HepG2 (cell line): Measurements from ENCODE around the gene ACOXL. TPM values are rescaled to one million over a fixed set of nuclear protein-coding genes. Genes with fewer than 3 reads are reported as not detected.
A peak's percentile ranks its signal among the peaks of the same experiment; 100 is the strongest.

Experiments
- HHEX ChIP-seq: IDR thresholded peaks from 2 replicates; pipeline ENCODE4 v1.6.1; 2016; ENCODE audit warnings: control low read depth
- HOXD1 ChIP-seq: sonication (generic); formaldehyde crosslinking; IDR thresholded peaks from 2 replicates; pipeline ENCODE4 v1.5.0; 2020; ENCODE audit warnings: missing genetic modification reagents
- NFKBIZ ChIP-seq: IDR thresholded peaks from 2 replicates; pipeline ENCODE4 v1.6.1; 2018; ENCODE audit warnings: missing genetic modification reagents, missing compliant biosample characterization
- NFYB ChIP-seq: sonication (generic); formaldehyde crosslinking; IDR thresholded peaks from 2 replicates; pipeline ENCODE4 v1.4.0; 2020; ENCODE audit warnings: missing genetic modification reagents
- PAX8 ChIP-seq: sonication (generic); formaldehyde crosslinking; IDR thresholded peaks from 2 replicates; pipeline ENCODE4 v1.8.0; 2022; ENCODE audit warnings: mild to moderate bottlenecking, missing genetic modification reagents, borderline replicate concordance
- SP140L ChIP-seq: sonication (generic); formaldehyde crosslinking; IDR thresholded peaks from 2 replicates; pipeline ENCODE4 v1.4.0; 2020; ENCODE audit warnings: missing genetic modification reagents, borderline replicate concordance
- SRY ChIP-seq: sonication (generic); formaldehyde crosslinking; IDR thresholded peaks from 2 replicates; pipeline ENCODE4 v1.8.0; 2022; ENCODE audit warnings: mild to moderate bottlenecking, missing genetic modification reagents
- ZBTB7A ChIP-seq: sonication (generic); formaldehyde crosslinking; IDR thresholded peaks from 2 replicates; pipeline ENCODE4 v1.8.0; 2022; ENCODE audit warnings: mild to moderate bottlenecking, missing genetic modification reagents
- ZNF713 ChIP-seq: sonication (generic); formaldehyde crosslinking; IDR thresholded peaks from 2 replicates; pipeline ENCODE4 v1.4.0; 2020; ENCODE audit warnings: mild to moderate bottlenecking, missing genetic modification reagents
- polyA plus RNA-seq, 8 experiments: library from polyadenylated mRNA; depleted of rRNA in 3 of 8; stranded (reverse) in 7 of 8; unstranded in 1 of 8; fragments of >200 nt; fragmentation: Illumina TruSeq in 4 of 8; extraction: Trizol in 4 of 8; gene quantifications; 2 replicates each; pipeline versions ENCODE4 v1.2.1 to v1.2.3, GENCODE V29; 2011 to 2016; ENCODE audit warnings: low read depth in 4 of 8, missing spikeins in 1 of 8, mixed read lengths in 1 of 8; ENCODE audit not compliant: insufficient read depth in 1 of 8
- total RNA-seq, 5 experiments: library from RNA; depleted of rRNA; stranded (reverse); fragments of >200 nt; fragmentation: Illumina TruSeq; extraction: Trizol; gene quantifications; 2 replicates each; pipeline ENCODE4 v1.2.3, GENCODE V29; 2016; ENCODE audit warnings: low read depth in 1 of 5
- TF ChIP-seq, protein P1 (sequence below): sonication (generic); formaldehyde crosslinking; IDR thresholded peaks from 2 replicates; pipeline ENCODE4 v1.4.0; 2020; ENCODE audit warnings: mild to moderate bottlenecking, missing genetic modification reagents, borderline replicate concordance
- TF ChIP-seq, protein P2 (sequence below): sonication (generic); formaldehyde crosslinking; IDR thresholded peaks from 2 replicates; pipeline ENCODE4 v1.4.0; 2020; ENCODE audit warnings: mild to moderate bottlenecking, low read depth, missing genetic modification reagents
- TF ChIP-seq, protein P3 (sequence below): sonication (generic); formaldehyde crosslinking; IDR thresholded peaks from 2 replicates; pipeline ENCODE4 v1.8.1; 2022; ENCODE audit warnings: mild to moderate bottlenecking, missing genetic modification reagents
- TF ChIP-seq, protein P4 (sequence below): sonication (generic); formaldehyde crosslinking; IDR thresholded peaks from 2 replicates; pipeline ENCODE4 v1.4.0; 2020; ENCODE audit warnings: missing genetic modification reagents
- TF ChIP-seq, protein P5 (sequence below): sonication (generic); formaldehyde crosslinking; IDR thresholded peaks from 2 replicates; pipeline ENCODE4 v1.8.1; 2023; ENCODE audit warnings: mild to moderate bottlenecking, missing genetic modification reagents
- TF ChIP-seq, protein P6 (sequence below): sonication (generic); formaldehyde crosslinking; IDR thresholded peaks from 2 replicates; pipeline ENCODE4 v1.5.0; 2020; ENCODE audit warnings: missing genetic modification reagents

The ACOXL gene
- total and polyA plus RNA-seq, 2 of the 13 experiments (the other 11 are each of a cell fraction or from before 2014, with no cell fraction given) = not detected

DNA sequence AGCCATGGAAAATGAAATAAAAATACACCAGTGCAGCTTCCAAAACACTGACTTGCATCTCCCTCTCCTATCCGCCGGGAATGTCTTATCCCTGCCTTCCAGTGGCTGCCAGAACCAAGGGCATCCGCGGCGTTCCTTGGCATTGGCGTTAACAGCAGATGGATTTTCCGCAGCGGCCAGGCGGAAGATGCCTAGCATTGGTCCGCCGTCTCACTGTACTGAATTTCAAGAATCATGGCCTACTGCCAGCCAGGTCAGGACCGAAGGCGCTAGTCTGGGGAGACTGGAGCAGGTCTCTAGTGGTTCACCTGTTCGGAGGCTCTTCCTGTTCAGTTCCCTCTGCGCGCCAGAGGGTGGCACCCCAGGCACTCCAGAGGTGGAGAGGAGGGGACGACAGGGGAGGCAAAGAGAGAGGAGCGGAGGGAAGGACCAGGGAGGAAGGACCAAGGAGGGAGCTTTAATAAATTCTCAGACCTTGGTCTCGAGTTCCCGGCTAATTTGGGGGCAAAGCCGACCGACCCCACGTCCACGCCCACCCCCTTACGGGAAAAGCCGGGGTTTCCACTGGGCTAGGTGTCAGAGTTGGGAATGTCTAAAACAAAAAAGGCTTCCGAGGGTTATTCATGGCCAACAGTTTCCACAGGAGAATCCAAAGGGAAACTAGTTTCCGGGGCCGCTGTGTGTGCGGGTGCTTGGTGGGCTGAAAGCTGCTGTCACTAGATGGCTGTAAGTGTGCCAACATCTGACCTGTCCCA, 384.6 kb downstream of the ACOXL start (continued):
- TF ChIP-seq, protein P1, sequence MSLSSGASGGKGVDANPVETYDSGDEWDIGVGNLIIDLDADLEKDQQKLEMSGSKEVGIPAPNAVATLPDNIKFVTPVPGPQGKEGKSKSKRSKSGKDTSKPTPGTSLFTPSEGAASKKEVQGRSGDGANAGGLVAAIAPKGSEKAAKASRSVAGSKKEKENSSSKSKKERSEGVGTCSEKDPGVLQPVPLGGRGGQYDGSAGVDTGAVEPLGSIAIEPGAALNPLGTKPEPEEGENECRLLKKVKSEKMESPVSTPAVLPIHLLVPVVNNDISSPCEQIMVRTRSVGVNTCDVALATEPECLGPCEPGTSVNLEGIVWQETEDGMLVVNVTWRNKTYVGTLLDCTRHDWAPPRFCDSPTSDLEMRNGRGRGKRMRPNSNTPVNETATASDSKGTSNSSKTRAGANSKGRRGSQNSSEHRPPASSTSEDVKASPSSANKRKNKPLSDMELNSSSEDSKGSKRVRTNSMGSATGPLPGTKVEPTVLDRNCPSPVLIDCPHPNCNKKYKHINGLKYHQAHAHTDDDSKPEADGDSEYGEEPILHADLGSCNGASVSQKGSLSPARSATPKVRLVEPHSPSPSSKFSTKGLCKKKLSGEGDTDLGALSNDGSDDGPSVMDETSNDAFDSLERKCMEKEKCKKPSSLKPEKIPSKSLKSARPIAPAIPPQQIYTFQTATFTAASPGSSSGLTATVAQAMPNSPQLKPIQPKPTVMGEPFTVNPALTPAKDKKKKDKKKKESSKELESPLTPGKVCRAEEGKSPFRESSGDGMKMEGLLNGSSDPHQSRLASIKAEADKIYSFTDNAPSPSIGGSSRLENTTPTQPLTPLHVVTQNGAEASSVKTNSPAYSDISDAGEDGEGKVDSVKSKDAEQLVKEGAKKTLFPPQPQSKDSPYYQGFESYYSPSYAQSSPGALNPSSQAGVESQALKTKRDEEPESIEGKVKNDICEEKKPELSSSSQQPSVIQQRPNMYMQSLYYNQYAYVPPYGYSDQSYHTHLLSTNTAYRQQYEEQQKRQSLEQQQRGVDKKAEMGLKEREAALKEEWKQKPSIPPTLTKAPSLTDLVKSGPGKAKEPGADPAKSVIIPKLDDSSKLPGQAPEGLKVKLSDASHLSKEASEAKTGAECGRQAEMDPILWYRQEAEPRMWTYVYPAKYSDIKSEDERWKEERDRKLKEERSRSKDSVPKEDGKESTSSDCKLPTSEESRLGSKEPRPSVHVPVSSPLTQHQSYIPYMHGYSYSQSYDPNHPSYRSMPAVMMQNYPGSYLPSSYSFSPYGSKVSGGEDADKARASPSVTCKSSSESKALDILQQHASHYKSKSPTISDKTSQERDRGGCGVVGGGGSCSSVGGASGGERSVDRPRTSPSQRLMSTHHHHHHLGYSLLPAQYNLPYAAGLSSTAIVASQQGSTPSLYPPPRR (CRISPR knock-in tag) = no peak
- TF ChIP-seq, protein P2, sequence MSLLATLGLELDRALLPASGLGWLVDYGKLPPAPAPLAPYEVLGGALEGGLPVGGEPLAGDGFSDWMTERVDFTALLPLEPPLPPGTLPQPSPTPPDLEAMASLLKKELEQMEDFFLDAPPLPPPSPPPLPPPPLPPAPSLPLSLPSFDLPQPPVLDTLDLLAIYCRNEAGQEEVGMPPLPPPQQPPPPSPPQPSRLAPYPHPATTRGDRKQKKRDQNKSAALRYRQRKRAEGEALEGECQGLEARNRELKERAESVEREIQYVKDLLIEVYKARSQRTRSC = no peak
- no peak for TF ChIP-seq HHEX (CRISPR knock-in tag)
- TF ChIP-seq HOXD1 (CRISPR knock-in tag) = no peak
- no peak for TF ChIP-seq ZNF713 (CRISPR knock-in tag)
- TF ChIP-seq, protein P3, sequence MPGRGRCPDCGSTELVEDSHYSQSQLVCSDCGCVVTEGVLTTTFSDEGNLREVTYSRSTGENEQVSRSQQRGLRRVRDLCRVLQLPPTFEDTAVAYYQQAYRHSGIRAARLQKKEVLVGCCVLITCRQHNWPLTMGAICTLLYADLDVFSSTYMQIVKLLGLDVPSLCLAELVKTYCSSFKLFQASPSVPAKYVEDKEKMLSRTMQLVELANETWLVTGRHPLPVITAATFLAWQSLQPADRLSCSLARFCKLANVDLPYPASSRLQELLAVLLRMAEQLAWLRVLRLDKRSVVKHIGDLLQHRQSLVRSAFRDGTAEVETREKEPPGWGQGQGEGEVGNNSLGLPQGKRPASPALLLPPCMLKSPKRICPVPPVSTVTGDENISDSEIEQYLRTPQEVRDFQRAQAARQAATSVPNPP = no peak
- TF ChIP-seq NFYB = no peak
- TF ChIP-seq NFKBIZ (CRISPR knock-in tag) = no peak
- no peak for TF ChIP-seq SRY (CRISPR knock-in tag)
- no peak for TF ChIP-seq ZBTB7A
- TF ChIP-seq PAX8 (CRISPR knock-in tag) = no peak
- no peak for TF ChIP-seq SP140L
- TF ChIP-seq, protein P4, sequence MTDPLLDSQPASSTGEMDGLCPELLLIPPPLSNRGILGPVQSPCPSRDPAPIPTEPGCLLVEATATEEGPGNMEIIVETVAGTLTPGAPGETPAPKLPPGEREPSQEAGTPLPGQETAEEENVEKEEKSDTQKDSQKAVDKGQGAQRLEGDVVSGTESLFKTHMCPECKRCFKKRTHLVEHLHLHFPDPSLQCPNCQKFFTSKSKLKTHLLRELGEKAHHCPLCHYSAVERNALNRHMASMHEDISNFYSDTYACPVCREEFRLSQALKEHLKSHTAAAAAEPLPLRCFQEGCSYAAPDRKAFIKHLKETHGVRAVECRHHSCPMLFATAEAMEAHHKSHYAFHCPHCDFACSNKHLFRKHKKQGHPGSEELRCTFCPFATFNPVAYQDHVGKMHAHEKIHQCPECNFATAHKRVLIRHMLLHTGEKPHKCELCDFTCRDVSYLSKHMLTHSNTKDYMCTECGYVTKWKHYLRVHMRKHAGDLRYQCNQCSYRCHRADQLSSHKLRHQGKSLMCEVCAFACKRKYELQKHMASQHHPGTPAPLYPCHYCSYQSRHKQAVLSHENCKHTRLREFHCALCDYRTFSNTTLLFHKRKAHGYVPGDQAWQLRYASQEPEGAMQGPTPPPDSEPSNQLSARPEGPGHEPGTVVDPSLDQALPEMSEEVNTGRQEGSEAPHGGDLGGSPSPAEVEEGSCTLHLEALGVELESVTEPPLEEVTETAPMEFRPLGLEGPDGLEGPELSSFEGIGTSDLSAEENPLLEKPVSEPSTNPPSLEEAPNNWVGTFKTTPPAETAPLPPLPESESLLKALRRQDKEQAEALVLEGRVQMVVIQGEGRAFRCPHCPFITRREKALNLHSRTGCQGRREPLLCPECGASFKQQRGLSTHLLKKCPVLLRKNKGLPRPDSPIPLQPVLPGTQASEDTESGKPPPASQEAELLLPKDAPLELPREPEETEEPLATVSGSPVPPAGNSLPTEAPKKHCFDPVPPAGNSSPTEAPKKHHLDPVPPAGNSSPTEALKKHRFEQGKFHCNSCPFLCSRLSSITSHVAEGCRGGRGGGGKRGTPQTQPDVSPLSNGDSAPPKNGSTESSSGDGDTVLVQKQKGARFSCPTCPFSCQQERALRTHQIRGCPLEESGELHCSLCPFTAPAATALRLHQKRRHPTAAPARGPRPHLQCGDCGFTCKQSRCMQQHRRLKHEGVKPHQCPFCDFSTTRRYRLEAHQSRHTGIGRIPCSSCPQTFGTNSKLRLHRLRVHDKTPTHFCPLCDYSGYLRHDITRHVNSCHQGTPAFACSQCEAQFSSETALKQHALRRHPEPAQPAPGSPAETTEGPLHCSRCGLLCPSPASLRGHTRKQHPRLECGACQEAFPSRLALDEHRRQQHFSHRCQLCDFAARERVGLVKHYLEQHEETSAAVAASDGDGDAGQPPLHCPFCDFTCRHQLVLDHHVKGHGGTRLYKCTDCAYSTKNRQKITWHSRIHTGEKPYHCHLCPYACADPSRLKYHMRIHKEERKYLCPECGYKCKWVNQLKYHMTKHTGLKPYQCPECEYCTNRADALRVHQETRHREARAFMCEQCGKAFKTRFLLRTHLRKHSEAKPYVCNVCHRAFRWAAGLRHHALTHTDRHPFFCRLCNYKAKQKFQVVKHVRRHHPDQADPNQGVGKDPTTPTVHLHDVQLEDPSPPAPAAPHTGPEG = no peak
- TF ChIP-seq, protein P5, sequence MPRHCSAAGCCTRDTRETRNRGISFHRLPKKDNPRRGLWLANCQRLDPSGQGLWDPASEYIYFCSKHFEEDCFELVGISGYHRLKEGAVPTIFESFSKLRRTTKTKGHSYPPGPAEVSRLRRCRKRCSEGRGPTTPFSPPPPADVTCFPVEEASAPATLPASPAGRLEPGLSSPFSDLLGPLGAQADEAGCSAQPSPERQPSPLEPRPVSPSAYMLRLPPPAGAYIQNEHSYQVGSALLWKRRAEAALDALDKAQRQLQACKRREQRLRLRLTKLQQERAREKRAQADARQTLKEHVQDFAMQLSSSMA (CRISPR knock-in tag) = peak; percentile 77; the same call in 1 of the 2 replicates
- TF ChIP-seq, protein P6, sequence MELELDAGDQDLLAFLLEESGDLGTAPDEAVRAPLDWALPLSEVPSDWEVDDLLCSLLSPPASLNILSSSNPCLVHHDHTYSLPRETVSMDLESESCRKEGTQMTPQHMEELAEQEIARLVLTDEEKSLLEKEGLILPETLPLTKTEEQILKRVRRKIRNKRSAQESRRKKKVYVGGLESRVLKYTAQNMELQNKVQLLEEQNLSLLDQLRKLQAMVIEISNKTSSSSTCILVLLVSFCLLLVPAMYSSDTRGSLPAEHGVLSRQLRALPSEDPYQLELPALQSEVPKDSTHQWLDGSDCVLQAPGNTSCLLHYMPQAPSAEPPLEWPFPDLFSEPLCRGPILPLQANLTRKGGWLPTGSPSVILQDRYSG (CRISPR knock-in tag) = no peak
